OCI-LY7 (cell line): ENCODE results near the gene TNFRSF11A. TPM values are rescaled to one million over a fixed set of nuclear protein-coding genes. Genes with fewer than 3 reads are reported as not detected.
A peak's percentile ranks its signal among the peaks of the same experiment; 100 is the strongest.

Source experiments
- Bru-seq: library from RNA; stranded (reverse); fragments of 400-500 nt; gene quantifications from one replicate; lab custom pipeline; 2021; lab: Mats Ljungman, UMichigan
- BruChase-seq, 2 experiments: library from RNA; stranded (reverse); fragments of 400-500 nt; gene quantifications; one replicate each; lab custom pipeline; 2021; lab: Mats Ljungman, UMichigan
- BruUV-seq: library from RNA; stranded (reverse); fragments of 400-500 nt; replicated peaks from 2 replicates; lab custom pipeline; 2021; lab: Mats Ljungman, UMichigan
- CTCF ChIA-PET: fragments of 300-600 bp; sonication (Branson Sonifier 250); formaldehyde crosslinking; loops from one replicate; lab custom pipeline; 2022; ENCODE audit warnings: antibody characterized with exemption; ENCODE audit not compliant: unreplicated experiment; lab: Charles Lee
- POLR2A ChIA-PET: fragments of 300-600 bp; sonication (Branson Sonifier 250); formaldehyde crosslinking; loops from one replicate; lab custom pipeline; 2022; ENCODE audit warnings: antibody characterized with exemption; lab: Charles Lee
- DNase-seq: peaks from one replicate; pipeline ENCODE4 v3.0.0-alpha.2; 2015; ENCODE audit warnings: low spot score
- H2AFZ ChIP-seq: fragments of 200-600 bp; sonication (generic), shearing (Covaris generic); 2 replicates; pipeline ENCODE4 v1.6.1; 2014; ENCODE audit warnings: mild to moderate bottlenecking, antibody characterized with exemption, low read length, moderate library complexity
- H3K27ac ChIP-seq: fragments of 200-600 bp; sonication (generic); 2 replicates; pipeline ENCODE4 v1.5.1; 2014; ENCODE audit warnings: mixed run types, low read depth, mild to moderate bottlenecking, moderate library complexity, low read length, inconsistent platforms; ENCODE audit not compliant: poor library complexity, severe bottlenecking
- H3K36me3 ChIP-seq: fragments of 200-600 bp; sonication (generic); 2 replicates; pipeline ENCODE4 v1.6.1; 2014; ENCODE audit warnings: mild to moderate bottlenecking, antibody characterized with exemption, low read length, moderate library complexity, mixed read lengths; ENCODE audit not compliant: insufficient read depth
- H3K4me1 ChIP-seq: fragments of 200-600 bp; sonication (generic); 2 replicates; pipeline ENCODE4 v1.5.1; 2014; ENCODE audit warnings: mild to moderate bottlenecking, low read length; ENCODE audit not compliant: insufficient read depth, poor library complexity, severe bottlenecking
- H3K4me2 ChIP-seq: fragments of 200-600 bp; sonication (generic); 2 replicates; pipeline ENCODE4 v1.6.1; 2014; ENCODE audit warnings: mild to moderate bottlenecking, low read length
- H3K4me3 ChIP-seq: fragments of 200-600 bp; sonication (generic); 2 replicates; pipeline ENCODE4 v1.5.1; 2014; ENCODE audit warnings: mild to moderate bottlenecking, low read depth, low read length; ENCODE audit not compliant: poor library complexity, severe bottlenecking
- H3K79me2 ChIP-seq: fragments of 200-600 bp; sonication (generic); 2 replicates; pipeline ENCODE4 v1.6.1; 2016; ENCODE audit warnings: low read depth, mild to moderate bottlenecking, low read length, moderate library complexity, mixed read lengths; ENCODE audit not compliant: insufficient read depth
- H3K9me2 ChIP-seq: fragments of 200-600 bp; sonication (generic); 2 replicates; pipeline ENCODE4 v1.6.1; 2016; ENCODE audit warnings: mild to moderate bottlenecking, low read length, mixed read lengths; ENCODE audit not compliant: insufficient read depth
- H3K9me3 ChIP-seq: fragments of 200-600 bp; sonication (generic); 2 replicates; pipeline ENCODE4 v1.6.1; 2014; ENCODE audit warnings: mild to moderate bottlenecking, mixed run types, low read length, mixed read lengths
- H4K20me1 ChIP-seq: fragments of 200-600 bp; sonication (generic); 2 replicates; pipeline ENCODE4 v1.6.1; 2014; ENCODE audit warnings: mild to moderate bottlenecking, antibody characterized with exemption, low read length, moderate library complexity, mixed read lengths; ENCODE audit not compliant: insufficient read depth
- CTCF ChIP-seq: fragments of 200-600 bp; sonication (generic); conservative IDR thresholded peaks from 2 replicates; pipeline ENCODE4 v1.5.1; 2014; ENCODE audit warnings: mild to moderate bottlenecking, antibody characterized with exemption, low read length, moderate library complexity, mixed read lengths
- EZH2phosphoT487 ChIP-seq: fragments of 200-600 bp; sonication (generic); IDR thresholded peaks from 2 replicates; pipeline ENCODE4 v1.6.1; 2018; ENCODE audit warnings: low read depth, borderline replicate concordance, mild to moderate bottlenecking, mixed run types, antibody characterized with exemption, low read length, moderate library complexity, mixed read lengths
- intact Hi-C: fragments of 100-400 bp; cut with micrococcal nuclease; formaldehyde crosslinking; loops from one replicate; pipeline ENCODE4 v1.10.0; 2022; ENCODE audit not compliant: unreplicated experiment
- long read RNA-seq: library from polyadenylated mRNA; stranded (forward); transcript quantifications from one replicate; pipeline ENCODE4 v2.0.0, GENCODE V29; 2022
- total RNA-seq, 2 experiments: library from RNA; depleted of rRNA in 1 of 2; stranded (reverse); fragments of >200 nt in 1 of 2; shearing (Covaris generic) in 1 of 2; gene quantifications; 2 replicates each; pipeline ENCODE4 v1.2.3, GENCODE V29; 2014 to 2022

Gene TNFRSF11A
- total RNA-seq (2014; rRNA removed; shearing (Covaris generic)) (not detected in 2 replicates), total RNA-seq (2022) (not detected in 2 replicates), Bru-seq, nascent RNA (not detected), BruChase-seq, experiment 1, labeled RNA remaining after a 6-hour chase (not detected), BruChase-seq, experiment 2, labeled RNA remaining after a 2-hour chase (percentile 6 among the genes with signal in this experiment)
- long read RNA-seq: 0 reads

GRCh38 chr18:62324917-62325805, at the start of gene TNFRSF11A:
Gene TNFRSF11A (plus strand): TSS chr18:62325310. CDS start chr18:62325353, 43 bp downstream.
- Histone ChIP-seq H3K4me1 (peaks cover 3% of the 10 kb centered on the region), H3K36me3 (no peaks in the 10 kb centered on the region), H2AFZ (no peak within 1 kb of the TSS), H4K20me1 (no peaks in the 10 kb centered on the region), H3K4me3 (no peak within 1 kb of the TSS), H3K9me2 (no peaks in the 10 kb centered on the region), H3K79me2 (no peaks in the 10 kb centered on the region), H3K9me3 (no peaks in the 10 kb centered on the region), H3K4me2 (peak within 1 kb of the TSS; percentile 39; the same call in 1 of the 2 replicates), H3K27ac (no peak within 1 kb of the TSS)
- no TSS peak for BruUV-seq
- ChIA-PET CTCF (no interaction called here), POLR2A (no interaction called here)
- intact Hi-C loops: no loop called here
- DNase-seq: no peak
- TF ChIP-seq CTCF: no peak
- no peak for TF ChIP-seq EZH2phosphoT487

- H3K4me1 ChIP-seq: no peaks in the 10 kb centered on the region
- no peak overlapping the region for H3K4me2 ChIP-seq
- H3K36me3 ChIP-seq: peaks cover 15% of the 10 kb centered on the region
- no peak overlapping the region for H3K27ac ChIP-seq
- no peak overlapping the region for H3K4me3 ChIP-seq
- H3K9me2 ChIP-seq: no peaks in the 10 kb centered on the region
- H3K79me2 ChIP-seq: no peaks in the 10 kb centered on the region
- no peak overlapping the region for H2AFZ ChIP-seq
- intact Hi-C loops: no loop called here
- ChIA-PET CTCF (no interaction called here), POLR2A (no interaction called here)
- no peaks in the 10 kb centered on the region for H4K20me1 ChIP-seq
- DNase-seq: no peak
- TF ChIP-seq EZH2phosphoT487 (no peak), CTCF (no peak)
- BruUV-seq: no TSS peak
- H3K9me3 ChIP-seq: no peaks in the 10 kb centered on the region
These were observed 48.1 kb upstream of the TNFRSF11A start for GRCh38 chr18:62277045-62277444.
